Measurements from ENCODE around the gene AHCYL2.
"Not testable (repeated sequence)": the region's sequence is repeated elsewhere in the genome, so short reads cannot be mapped to it uniquely, and the experiment has no call there.

Gene AHCYL2

GRCh38 chr7:129468547-129468946, 243.7 kb downstream of the AHCYL2 start:
- DNase-seq (ENCODE audit: low spot score): no peak
- in situ Hi-C loops (cut with MboI; ENCODE audit: low sequenced_read_pairs, unreplicated experiment): loop anchor here (10.0 kb wide), 1 partner anchor 114 kb away; no protein-coding TSS in a partner anchor
- TF ChIP-seq CTCF (IDR thresholded peaks at IDR 0.05; ENCODE audit: borderline replicate concordance, control extremely low read depth, extremely low read depth, insufficient read depth, missing control alignments): no peak

- in situ Hi-C loops (cut with MboI; ENCODE audit: low sequenced_read_pairs, unreplicated experiment): loop anchor here (10.0 kb wide), 1 partner anchor 115 kb away; no protein-coding TSS in a partner anchor
- no peak for DNase-seq (ENCODE audit: low spot score)
- no peak for TF ChIP-seq CTCF (IDR thresholded peaks at IDR 0.05; ENCODE audit: borderline replicate concordance, control extremely low read depth, extremely low read depth, insufficient read depth, missing control alignments)
Observed at GRCh38 chr7:129469930-129470329, 245.1 kb downstream of the AHCYL2 start.

GRCh38 chr7:129470411-129470810, 245.6 kb downstream of the AHCYL2 start:
- DNase-seq (ENCODE audit: low spot score): no peak
- in situ Hi-C loops (cut with MboI; ENCODE audit: low sequenced_read_pairs, unreplicated experiment): no loop called here
- no peak for TF ChIP-seq CTCF (IDR thresholded peaks at IDR 0.05; ENCODE audit: borderline replicate concordance, control extremely low read depth, extremely low read depth, insufficient read depth, missing control alignments)

GRCh38 chr7:129471402-129471827, 246.6 kb downstream of the AHCYL2 start:
- DNase-seq (ENCODE audit: low spot score): no peak
- TF ChIP-seq CTCF (IDR thresholded peaks at IDR 0.05; ENCODE audit: borderline replicate concordance, control extremely low read depth, extremely low read depth, insufficient read depth, missing control alignments): no peak
- in situ Hi-C loops (cut with MboI; ENCODE audit: low sequenced_read_pairs, unreplicated experiment): no loop called here

GRCh38 chr7:129475931-129476330, 251.1 kb downstream of the AHCYL2 start:
- in situ Hi-C loops (cut with MboI; ENCODE audit: low sequenced_read_pairs, unreplicated experiment): not testable (repeated sequence)

GRCh38 chr7:129476398-129476797, 251.6 kb downstream of the AHCYL2 start:
- DNase-seq (ENCODE audit: low spot score); in situ Hi-C loops (cut with MboI; ENCODE audit: low sequenced_read_pairs, unreplicated experiment): not testable (repeated sequence)

More at GRCh38 chr7:129475931-129476330, 251.1 kb downstream of the AHCYL2 start:
- DNase-seq (ENCODE audit: low spot score): not testable (repeated sequence)
